Measurements from ENCODE around the gene SAMD11.

DNA sequence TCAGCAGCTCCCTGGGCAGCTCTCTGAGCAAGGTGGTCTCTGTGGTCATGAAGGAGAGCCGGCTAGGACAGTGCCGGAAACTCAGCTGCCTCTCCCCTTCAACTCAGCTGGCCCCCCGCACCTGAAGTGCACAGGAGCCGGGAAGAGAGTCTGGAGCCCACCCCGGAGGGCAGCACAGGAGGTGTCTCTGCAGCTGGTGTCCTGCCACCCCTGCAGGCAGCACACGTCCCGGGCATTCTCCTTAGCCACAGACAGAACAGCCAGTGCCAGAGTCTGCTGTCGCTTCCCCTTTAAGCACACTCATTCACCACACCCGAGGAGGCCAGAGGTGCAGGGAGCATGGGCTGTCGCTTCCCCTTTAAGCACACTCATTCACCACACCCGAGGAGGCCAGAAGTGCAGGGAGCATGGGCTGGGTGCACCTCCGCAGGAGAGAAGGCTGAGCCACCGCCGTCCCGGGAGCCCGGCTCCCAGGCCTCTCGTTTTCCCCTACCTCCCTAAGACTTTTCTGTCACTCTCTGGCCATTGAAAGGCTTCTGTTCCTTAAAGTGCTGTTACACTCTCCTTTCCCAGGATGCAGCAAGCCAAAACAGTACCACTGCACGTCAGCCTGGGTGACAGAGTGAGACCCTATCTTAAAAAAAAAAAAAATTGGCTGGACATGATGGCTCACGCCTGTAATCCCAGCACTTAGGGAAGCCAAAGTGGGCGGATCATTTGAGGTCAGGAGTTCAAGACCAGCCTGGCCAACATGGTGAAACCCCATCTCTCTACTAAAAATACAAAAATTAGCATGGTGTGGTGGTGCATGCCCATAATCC, 16.9 kb upstream of the SAMD11 start:
- TF ChIP-seq, protein P1, sequence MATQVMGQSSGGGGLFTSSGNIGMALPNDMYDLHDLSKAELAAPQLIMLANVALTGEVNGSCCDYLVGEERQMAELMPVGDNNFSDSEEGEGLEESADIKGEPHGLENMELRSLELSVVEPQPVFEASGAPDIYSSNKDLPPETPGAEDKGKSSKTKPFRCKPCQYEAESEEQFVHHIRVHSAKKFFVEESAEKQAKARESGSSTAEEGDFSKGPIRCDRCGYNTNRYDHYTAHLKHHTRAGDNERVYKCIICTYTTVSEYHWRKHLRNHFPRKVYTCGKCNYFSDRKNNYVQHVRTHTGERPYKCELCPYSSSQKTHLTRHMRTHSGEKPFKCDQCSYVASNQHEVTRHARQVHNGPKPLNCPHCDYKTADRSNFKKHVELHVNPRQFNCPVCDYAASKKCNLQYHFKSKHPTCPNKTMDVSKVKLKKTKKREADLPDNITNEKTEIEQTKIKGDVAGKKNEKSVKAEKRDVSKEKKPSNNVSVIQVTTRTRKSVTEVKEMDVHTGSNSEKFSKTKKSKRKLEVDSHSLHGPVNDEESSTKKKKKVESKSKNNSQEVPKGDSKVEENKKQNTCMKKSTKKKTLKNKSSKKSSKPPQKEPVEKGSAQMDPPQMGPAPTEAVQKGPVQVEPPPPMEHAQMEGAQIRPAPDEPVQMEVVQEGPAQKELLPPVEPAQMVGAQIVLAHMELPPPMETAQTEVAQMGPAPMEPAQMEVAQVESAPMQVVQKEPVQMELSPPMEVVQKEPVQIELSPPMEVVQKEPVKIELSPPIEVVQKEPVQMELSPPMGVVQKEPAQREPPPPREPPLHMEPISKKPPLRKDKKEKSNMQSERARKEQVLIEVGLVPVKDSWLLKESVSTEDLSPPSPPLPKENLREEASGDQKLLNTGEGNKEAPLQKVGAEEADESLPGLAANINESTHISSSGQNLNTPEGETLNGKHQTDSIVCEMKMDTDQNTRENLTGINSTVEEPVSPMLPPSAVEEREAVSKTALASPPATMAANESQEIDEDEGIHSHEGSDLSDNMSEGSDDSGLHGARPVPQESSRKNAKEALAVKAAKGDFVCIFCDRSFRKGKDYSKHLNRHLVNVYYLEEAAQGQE (IDR thresholded peaks at IDR 0.05; ENCODE audit: borderline replicate concordance) = no peak
- TF ChIP-seq, protein P2, sequence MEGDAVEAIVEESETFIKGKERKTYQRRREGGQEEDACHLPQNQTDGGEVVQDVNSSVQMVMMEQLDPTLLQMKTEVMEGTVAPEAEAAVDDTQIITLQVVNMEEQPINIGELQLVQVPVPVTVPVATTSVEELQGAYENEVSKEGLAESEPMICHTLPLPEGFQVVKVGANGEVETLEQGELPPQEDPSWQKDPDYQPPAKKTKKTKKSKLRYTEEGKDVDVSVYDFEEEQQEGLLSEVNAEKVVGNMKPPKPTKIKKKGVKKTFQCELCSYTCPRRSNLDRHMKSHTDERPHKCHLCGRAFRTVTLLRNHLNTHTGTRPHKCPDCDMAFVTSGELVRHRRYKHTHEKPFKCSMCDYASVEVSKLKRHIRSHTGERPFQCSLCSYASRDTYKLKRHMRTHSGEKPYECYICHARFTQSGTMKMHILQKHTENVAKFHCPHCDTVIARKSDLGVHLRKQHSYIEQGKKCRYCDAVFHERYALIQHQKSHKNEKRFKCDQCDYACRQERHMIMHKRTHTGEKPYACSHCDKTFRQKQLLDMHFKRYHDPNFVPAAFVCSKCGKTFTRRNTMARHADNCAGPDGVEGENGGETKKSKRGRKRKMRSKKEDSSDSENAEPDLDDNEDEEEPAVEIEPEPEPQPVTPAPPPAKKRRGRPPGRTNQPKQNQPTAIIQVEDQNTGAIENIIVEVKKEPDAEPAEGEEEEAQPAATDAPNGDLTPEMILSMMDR (IDR thresholded peaks at IDR 0.05; ENCODE audit: poor library complexity, severe bottlenecking) = no peak
- no peak for TF ChIP-seq TAF1 (IDR thresholded peaks at IDR 0.05; ENCODE audit: low read depth)
- TF ChIP-seq POLR2AphosphoS5 (IDR thresholded peaks at IDR 0.05) = no peak

Measured in neural cell (in vitro differentiated cells).